Small intestine (tissue), 7 donors: ENCODE measurements around the gene FBXO38. TPM values are rescaled to one million over a fixed set of nuclear protein-coding genes. Genes with fewer than 3 reads are reported as not detected.

ENCODE experiments used
- DNase-seq, 2 donors: peaks; one replicate each; pipeline versions ENCODE4 v3.0.0 to v3.0.0-alpha.2; 2013
- FAIRE-seq: peaks from 2 replicates; lab custom pipeline; 2012; peaks lifted over from hg19 to GRCh38; lab: Jason Lieb, UNC
- H3K27ac ChIP-seq, 3 donors: one replicate each; pipeline ENCODE4 v1.5.1; 2013; ENCODE audit warnings: low read length in 2 of 3, mild to moderate bottlenecking in 2 of 3, control low read depth in 1 of 3, inconsistent platforms in 1 of 3, low read depth in 1 of 3, moderate library complexity in 1 of 3
- H3K27me3 ChIP-seq, 3 donors: one replicate each; pipeline ENCODE4 v1.6.1; 2013; ENCODE audit warnings: low read length in 3 of 3, inconsistent platforms in 1 of 3; ENCODE audit not compliant: control insufficient read depth in 3 of 3, insufficient read depth in 3 of 3
- H3K36me3 ChIP-seq, 3 donors: one replicate each; pipeline ENCODE4 v1.6.1; 2013; ENCODE audit warnings: low read length in 3 of 3, inconsistent platforms in 1 of 3, low read depth in 1 of 3, mild to moderate bottlenecking in 1 of 3, moderate library complexity in 1 of 3; ENCODE audit not compliant: control insufficient read depth in 3 of 3, insufficient read depth in 2 of 3
- H3K4me1 ChIP-seq, 3 donors: one replicate each; pipeline ENCODE4 v1.6.1; 2013; ENCODE audit warnings: low read length in 2 of 3, inconsistent platforms in 1 of 3, low read depth in 1 of 3, mild to moderate bottlenecking in 1 of 3, moderate library complexity in 1 of 3; ENCODE audit not compliant: control insufficient read depth in 3 of 3, insufficient read depth in 2 of 3
- H3K4me3 ChIP-seq, 3 donors: one replicate each; pipeline ENCODE4 v1.5.1; 2013; ENCODE audit warnings: low read length in 3 of 3, control low read depth in 1 of 3, inconsistent platforms in 1 of 3, low read depth in 1 of 3, mild to moderate bottlenecking in 1 of 3, moderate library complexity in 1 of 3
- H3K9me3 ChIP-seq, 2 donors: one replicate each; pipeline ENCODE4 v1.6.1; 2013; ENCODE audit warnings: low read depth in 1 of 2, low read length in 1 of 2; ENCODE audit not compliant: control insufficient read depth in 2 of 2, insufficient read depth in 1 of 2
- WGBS, 3 donors: extraction: QIAGEN DNeasy Blood & Tissue Kit; methylation state at CpG; one replicate each; pipeline ENCODE4 v1.1.7; 2013; 5-methylcytosine and 5-hydroxymethylcytosine counted together
- polyA plus RNA-seq, 4 donors: library from polyadenylated mRNA; stranded (reverse) in 3 of 4; unstranded in 1 of 4; fragments of 200-250 nt in 3 of 4; fragments of 120-200 nt in 1 of 4; gene quantifications; one replicate each; pipeline versions ENCODE4 v1.2.1 to v1.2.3, GENCODE V29; 2013
- donor health status: healthy with polysubstance abuse.
- donor health status: control.
- donor health status: control.
- donor health status: Bipolar disorder and iron deficiency.
- donor health status: healthy.

Gene FBXO38
- polyA plus RNA-seq, 4 donors, result 13.5 to 38.8 (median 15.2) TPM

GRCh38 chr5:148443998-148444397 is 60.2 kb downstream of the FBXO38 start:
- Histone ChIP-seq H3K27me3 (no peaks in the 10 kb centered on the region), H3K27ac (peak overlapping the region in 1 of 3 donors; percentile 54), H3K36me3 (peaks cover 0 to 15% (median 11%) of the 10 kb centered on the region in 3 donors), H3K4me3 (no peak overlapping the region), H3K9me3 (no peaks in the 10 kb centered on the region), H3K4me1 (peaks cover 0 to 11% (median 6%) of the 10 kb centered on the region in 3 donors)
- WGBS, 3 donors, result 11 to 23% (median 22%) methylated on average over 5 of the region's 5 CpGs
- FAIRE-seq, result no peak
- DNase-seq, result peak; percentile 82 to 86

DNA sequence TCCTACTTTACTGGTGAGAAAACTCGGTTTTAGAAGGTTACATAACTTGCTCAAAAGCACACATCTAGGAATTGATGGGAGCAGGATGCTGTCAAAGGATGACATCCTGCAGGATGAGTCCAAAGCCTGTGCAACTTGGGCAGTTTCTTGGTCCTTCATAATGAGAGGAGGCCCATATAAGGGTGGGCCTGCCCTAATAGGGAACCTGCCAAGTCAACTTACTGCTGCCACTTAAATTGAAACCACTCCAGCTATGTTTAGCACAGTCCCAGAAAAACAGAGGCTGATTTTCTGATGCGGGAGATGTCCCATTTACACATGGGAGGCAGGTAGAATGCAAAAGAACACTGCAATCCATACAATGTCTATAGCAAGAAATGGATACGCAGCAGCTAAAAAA is 61.8 kb downstream of the FBXO38 start:
- DNase-seq (no peak), FAIRE-seq (no peak)
- 52 to 82% (median 68%) methylated on average over 3 of the region's 3 CpGs for WGBS, 3 donors
- H3K4me1 ChIP-seq, result peaks cover 0 to 11% (median 6%) of the 10 kb centered on the region in 3 donors
- no peak overlapping the region for H3K4me3 ChIP-seq
- no peak overlapping the region for H3K27ac ChIP-seq
- H3K27me3 ChIP-seq, result no peaks in the 10 kb centered on the region
- H3K9me3 ChIP-seq, result no peaks in the 10 kb centered on the region
- peaks cover 0 to 9% (median 8%) of the 10 kb centered on the region in 3 donors for H3K36me3 ChIP-seq

DNA sequence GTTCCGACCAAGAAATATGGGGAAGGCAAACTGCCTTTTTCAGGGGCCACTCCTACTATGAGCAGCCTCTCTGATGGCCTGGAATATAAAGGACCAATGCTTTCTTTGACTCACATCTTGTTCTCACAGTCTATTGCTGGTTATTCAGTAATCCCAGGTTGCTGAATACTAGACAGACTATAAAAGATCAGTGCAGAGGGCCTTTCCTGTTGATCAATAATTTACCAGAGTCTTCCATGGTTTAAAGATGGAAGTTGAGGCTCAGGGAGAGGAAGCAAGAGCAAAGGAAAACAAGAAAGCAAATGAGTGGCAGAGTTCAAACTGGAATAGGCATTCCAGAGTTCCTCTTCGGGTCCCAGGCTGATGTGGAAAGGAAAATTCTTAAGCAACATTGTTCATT is 62.9 kb downstream of the FBXO38 start:
- DNase-seq, result peak; percentile 75 to 76
- FAIRE-seq, result no peak
- Histone ChIP-seq H3K27me3 (no peaks in the 10 kb centered on the region), H3K9me3 (no peaks in the 10 kb centered on the region), H3K36me3 (peaks cover 0 to 6% (median 4%) of the 10 kb centered on the region in 3 donors), H3K27ac (no peak overlapping the region), H3K4me1 (peaks cover 0 to 11% (median 6%) of the 10 kb centered on the region in 3 donors), H3K4me3 (no peak overlapping the region)
- WGBS, 3 donors, result 18 to 66% (median 45%) methylated on average over 2 of the region's 2 CpGs

- Histone ChIP-seq H3K9me3 (no peaks in the 10 kb centered on the region), H3K4me3 (no peak overlapping the region), H3K36me3 (no peaks in the 10 kb centered on the region), H3K27me3 (no peaks in the 10 kb centered on the region), H3K4me1 (peaks cover 0 to 7% (median 4%) of the 10 kb centered on the region in 3 donors), H3K27ac (no peak overlapping the region)
- DNase-seq (no peak), FAIRE-seq (no peak)
- 88 to 91% (median 90%) methylated on average over 10 of the region's 10 CpGs for whole genome bisulfite sequencing, 3 donors
These were observed 68.9 kb downstream of the FBXO38 start for GRCh38 chr5:148452499-148453193.

GRCh38 chr5:148454576-148454975 is 70.8 kb downstream of the FBXO38 start:
- 16 to 62% (median 40%) methylated on average over 5 of the region's 5 CpGs for WGBS, 3 donors
- H3K36me3 ChIP-seq, result no peaks in the 10 kb centered on the region
- H3K27ac ChIP-seq, result peak overlapping the region in 1 of 3 donors; percentile 46
- no peak for FAIRE-seq
- H3K4me1 ChIP-seq, result peaks cover 0 to 7% (median 4%) of the 10 kb centered on the region in 3 donors
- no peaks in the 10 kb centered on the region for H3K9me3 ChIP-seq
- H3K4me3 ChIP-seq, result no peak overlapping the region
- no peaks in the 10 kb centered on the region for H3K27me3 ChIP-seq
- peak; percentile 9 to 59 for DNase-seq

- Histone ChIP-seq H3K27ac (no peak overlapping the region), H3K9me3 (no peaks in the 10 kb centered on the region), H3K4me1 (peaks cover 0 to 7% (median 4%) of the 10 kb centered on the region in 3 donors), H3K27me3 (no peaks in the 10 kb centered on the region), H3K36me3 (no peaks in the 10 kb centered on the region), H3K4me3 (no peak overlapping the region)
- WGBS, 3 donors, result 13 to 53% (median 33%) methylated on average over 6 of the region's 6 CpGs
- FAIRE-seq, result no peak
- DNase-seq, result peak; percentile 58 to 83
These were observed 71.4 kb downstream of the FBXO38 start for GRCh38 chr5:148455185-148455584.

DNA sequence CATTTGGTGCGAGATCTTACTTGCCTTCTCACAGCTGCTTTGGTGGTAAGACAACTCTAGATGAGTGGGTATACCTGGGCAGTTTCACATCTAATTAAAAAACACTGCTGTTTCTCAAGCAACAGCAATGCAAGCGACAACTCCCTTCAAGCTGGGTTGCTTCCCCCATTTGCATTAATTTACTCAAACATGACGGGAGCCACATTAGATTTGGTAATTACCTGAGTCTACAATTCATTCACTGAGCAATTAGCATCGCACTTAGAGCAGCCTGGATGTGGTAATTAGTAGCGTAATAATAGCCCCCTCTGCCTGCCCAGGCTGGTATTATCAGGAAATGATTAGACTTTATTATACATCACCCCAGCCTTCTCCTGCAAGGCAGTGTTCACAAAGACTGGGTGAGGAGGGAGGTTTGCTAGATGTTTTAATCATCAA is 73.4 kb downstream of the FBXO38 start:
- Histone ChIP-seq H3K9me3 (no peaks in the 10 kb centered on the region), H3K4me1 (peaks cover 0 to 7% (median 4%) of the 10 kb centered on the region in 3 donors), H3K4me3 (no peak overlapping the region), H3K27me3 (no peaks in the 10 kb centered on the region), H3K36me3 (no peaks in the 10 kb centered on the region), H3K27ac (no peak overlapping the region)
- 29 to 41% (median 32%) methylated on average over 5 of the region's 5 CpGs for WGBS, 3 donors
- peak; percentile 28 to 68 for DNase-seq
- FAIRE-seq, result no peak

- DNase-seq (no peak), FAIRE-seq (no peak)
- Histone ChIP-seq H3K4me3 (no peak overlapping the region), H3K36me3 (no peaks in the 10 kb centered on the region), H3K4me1 (peaks cover 0 to 7% (median 4%) of the 10 kb centered on the region in 3 donors), H3K27me3 (no peaks in the 10 kb centered on the region), H3K27ac (no peak overlapping the region), H3K9me3 (no peaks in the 10 kb centered on the region)
- WGBS, 3 donors, result 87 to 93% (median 88%) methylated on average over 3 of the region's 3 CpGs
These were observed 74.5 kb downstream of the FBXO38 start for GRCh38 chr5:148458036-148458888.
